MM.1S (cell line): ENCODE measurements around the gene SLC23A2.

ENCODE experiments used
- CTCF ChIP-seq: fragments of 300-600 bp; sonication (generic); IDR thresholded peaks from 2 replicates; pipeline ENCODE4 v1.5.1; 2016; ENCODE audit warnings: antibody characterized with exemption, low read length, mixed read lengths
- EZH2 ChIP-seq: fragments of 300-600 bp; sonication (generic); optimal IDR thresholded peaks from 2 replicates; pipeline ENCODE3; 2017; ENCODE audit warnings: low read depth, mild to moderate bottlenecking, antibody characterized with exemption, low read length, mixed read lengths

GRCh38 chr20:4979841-4980410 is 21.4 kb downstream of the SLC23A2 start:
- TF ChIP-seq CTCF: no peak
- no peak for TF ChIP-seq EZH2
